Esophagus muscularis mucosa (tissue), 4 donors: ENCODE data around the gene KCNG4. TPM values are rescaled to one million over a fixed set of nuclear protein-coding genes. Genes with fewer than 3 reads are reported as not detected.

Experiments
- DNase-seq: peaks from one replicate; pipeline ENCODE4 v3.0.0-alpha.2; 2017; ENCODE audit errors: extremely low spot score
- H3K27ac ChIP-seq, 4 donors: fragments of 200-600 bp; sonication (generic); replicated peaks in 1 of 4; 1 replicate in 3 of 4; 2 replicates in 1 of 4; pipeline ENCODE4 v1.5.1; 2016 to 2019; ENCODE audit warnings: mild to moderate bottlenecking in 1 of 4
- H3K27me3 ChIP-seq, 4 donors: fragments of 200-600 bp; sonication (generic); one replicate each; pipeline versions ENCODE4 v1.5.1 to v1.6.0; 2016 to 2019
- H3K36me3 ChIP-seq, 4 donors: fragments of 200-600 bp; sonication (generic); one replicate each; pipeline ENCODE4 v1.5.1; 2016 to 2019
- H3K4me1 ChIP-seq, 4 donors: fragments of 200-600 bp; sonication (generic); one replicate each; pipeline ENCODE4 v1.5.1; 2016 to 2019
- H3K4me3 ChIP-seq, 4 donors: fragments of 200-600 bp; sonication (generic); 1 replicate in 2 of 4; 2 replicates in 2 of 4; pipeline ENCODE4 v1.5.1; 2016 to 2019; ENCODE audit warnings: mild to moderate bottlenecking in 4 of 4, moderate library complexity in 1 of 4
- H3K9me3 ChIP-seq, 4 donors: fragments of 200-600 bp; sonication (generic); 1 replicate in 3 of 4; 2 replicates in 1 of 4; pipeline ENCODE4 v1.5.1; 2016 to 2019
- EP300 ChIP-seq: sonication (generic); formaldehyde crosslinking; IDR thresholded peaks from one replicate; pipeline ENCODE4 v1.6.1; 2017; ENCODE audit warnings: antibody characterized with exemption
- POLR2A ChIP-seq: fragments of 450-650 bp; IDR thresholded peaks from one replicate; pipeline ENCODE4 v1.6.1; 2017; ENCODE audit warnings: antibody characterized with exemption, moderate library complexity, mild to moderate bottlenecking, low read depth
- POLR2AphosphoS5 ChIP-seq, 2 donors: sonication (generic); formaldehyde crosslinking; IDR thresholded peaks; one replicate each; pipeline ENCODE4 v1.6.1; 2017; ENCODE audit warnings: antibody characterized with exemption in 2 of 2
- WGBS: methylation state at CpG from one replicate; pipeline ENCODE4 v1.1.5; 2018; 5-methylcytosine and 5-hydroxymethylcytosine counted together
- intact Hi-C: fragments of 100-400 bp; cut with DNase I; formaldehyde crosslinking; loops from one replicate; pipeline ENCODE4 v1.15.1; 2023
- total RNA-seq, 4 donors: library from RNA; depleted of rRNA; stranded (reverse); fragments of >200 nt; gene quantifications; one replicate each; pipeline versions ENCODE4 v1.1.0 to v1.2.1, GENCODE V29; 2016
- TF ChIP-seq, protein P1 (sequence below), 3 experiments: fragments of 200-600 bp in 2 of 3; fragments of 450-650 bp in 1 of 3; sonication (generic) in 2 of 3; IDR thresholded peaks; one replicate each; pipeline ENCODE4 v1.5.1; 2017 to 2019; ENCODE audit warnings: antibody characterized with exemption in 3 of 3, mild to moderate bottlenecking in 2 of 3, moderate library complexity in 1 of 3

Gene KCNG4
- total RNA-seq, 4 donors from 2014 or later, result not detected

DNA sequence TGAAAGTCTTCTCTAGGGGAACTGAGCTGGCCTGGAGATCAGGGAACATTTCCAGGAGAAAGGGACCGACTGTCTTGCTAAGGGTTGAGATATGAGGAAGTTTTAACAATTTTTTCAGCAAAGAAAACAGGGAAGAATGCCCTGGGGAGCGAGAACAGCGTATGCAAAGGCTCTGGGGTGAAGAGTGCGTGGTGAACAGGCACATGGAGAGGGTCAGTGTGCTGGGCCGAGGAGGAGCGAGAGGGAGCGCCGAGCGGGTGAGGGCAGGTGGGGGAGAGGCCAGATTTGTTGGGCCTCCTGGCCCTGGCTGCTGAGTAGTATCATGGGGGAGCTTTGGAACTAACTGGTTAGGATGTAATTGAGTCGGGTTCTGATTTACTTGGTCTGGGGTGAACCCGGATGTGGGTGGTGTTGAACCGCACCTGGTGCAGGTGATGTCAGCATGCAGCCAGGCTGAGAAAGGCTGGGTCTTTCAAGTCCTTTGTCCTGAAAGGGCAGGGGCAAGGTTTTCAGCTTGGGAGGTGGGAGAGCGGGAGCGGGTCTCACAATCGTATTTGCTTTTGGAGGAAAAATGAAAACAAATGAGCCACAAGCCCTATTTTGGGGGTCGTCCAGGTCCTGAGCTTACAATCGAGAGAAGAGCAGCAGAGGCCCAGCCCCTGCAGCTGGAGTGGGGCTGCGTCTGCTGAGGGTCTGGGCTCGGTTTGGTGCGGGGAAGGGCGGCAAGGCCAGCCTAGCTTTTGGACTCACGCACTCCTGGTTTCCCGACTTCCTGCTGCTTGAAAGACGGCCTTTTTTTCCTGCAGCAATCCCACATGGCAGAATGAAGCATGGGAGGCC is 43.7 kb upstream of the KCNG4 start:
- Histone ChIP-seq H3K4me1 (peaks cover 27 to 35% (median 34%) of the 10 kb centered on the region in 4 donors), H3K9me3 (peaks cover 0 to 5% (median 0%) of the 10 kb centered on the region in 4 donors), H3K27ac (peak overlapping the region; percentile 21 to 49 (median 36)), H3K27me3 (peaks cover 0 to 6% (median 0%) of the 10 kb centered on the region in 4 donors), H3K36me3 (no peaks in the 10 kb centered on the region), H3K4me3 (no peak overlapping the region)
- intact Hi-C loops, result no loop called here
- WGBS, result 85% methylated on average over 24 of the region's 24 CpGs
- DNase-seq, result no peak
- TF ChIP-seq EP300 (no peak), POLR2A (no peak), POLR2AphosphoS5 (IDR thresholded peaks at IDR 0.05) (no peak)
- TF ChIP-seq, protein P1, sequence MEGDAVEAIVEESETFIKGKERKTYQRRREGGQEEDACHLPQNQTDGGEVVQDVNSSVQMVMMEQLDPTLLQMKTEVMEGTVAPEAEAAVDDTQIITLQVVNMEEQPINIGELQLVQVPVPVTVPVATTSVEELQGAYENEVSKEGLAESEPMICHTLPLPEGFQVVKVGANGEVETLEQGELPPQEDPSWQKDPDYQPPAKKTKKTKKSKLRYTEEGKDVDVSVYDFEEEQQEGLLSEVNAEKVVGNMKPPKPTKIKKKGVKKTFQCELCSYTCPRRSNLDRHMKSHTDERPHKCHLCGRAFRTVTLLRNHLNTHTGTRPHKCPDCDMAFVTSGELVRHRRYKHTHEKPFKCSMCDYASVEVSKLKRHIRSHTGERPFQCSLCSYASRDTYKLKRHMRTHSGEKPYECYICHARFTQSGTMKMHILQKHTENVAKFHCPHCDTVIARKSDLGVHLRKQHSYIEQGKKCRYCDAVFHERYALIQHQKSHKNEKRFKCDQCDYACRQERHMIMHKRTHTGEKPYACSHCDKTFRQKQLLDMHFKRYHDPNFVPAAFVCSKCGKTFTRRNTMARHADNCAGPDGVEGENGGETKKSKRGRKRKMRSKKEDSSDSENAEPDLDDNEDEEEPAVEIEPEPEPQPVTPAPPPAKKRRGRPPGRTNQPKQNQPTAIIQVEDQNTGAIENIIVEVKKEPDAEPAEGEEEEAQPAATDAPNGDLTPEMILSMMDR (IDR thresholded peaks at IDR 0.05), result no peak

DNA sequence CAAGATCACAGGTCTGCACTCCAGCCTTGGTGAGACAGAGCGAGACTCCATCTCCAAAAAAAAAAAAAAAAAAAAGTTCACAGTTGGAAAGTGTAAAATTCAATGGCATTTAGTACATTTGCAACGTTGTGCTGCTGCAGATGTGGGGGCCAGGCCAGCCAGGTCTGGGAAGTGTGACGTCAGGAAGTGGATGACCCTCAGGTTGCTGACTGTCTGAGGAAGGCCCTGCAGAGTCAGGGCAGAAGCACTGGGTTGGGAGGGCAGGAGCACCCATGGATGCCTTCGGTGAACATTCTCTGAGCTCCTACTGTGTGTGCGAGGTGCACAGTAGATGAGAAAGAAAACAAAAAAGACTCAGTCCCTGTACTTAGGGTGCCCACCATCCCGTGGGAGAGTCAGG is 42.7 kb upstream of the KCNG4 start:
- no peaks in the 10 kb centered on the region for H3K36me3 ChIP-seq
- no peak overlapping the region for H3K4me3 ChIP-seq
- H3K9me3 ChIP-seq, result no peaks in the 10 kb centered on the region
- H3K27me3 ChIP-seq, result no peaks in the 10 kb centered on the region
- intact Hi-C loops, result no loop called here
- DNase-seq, result no peak
- WGBS, result 70% methylated on average over 6 of the region's 6 CpGs
- TF ChIP-seq, protein P1 (IDR thresholded peaks at IDR 0.05), result no peak
- TF ChIP-seq EP300 (no peak), POLR2A (no peak), POLR2AphosphoS5 (IDR thresholded peaks at IDR 0.05) (no peak)
- peaks cover 27 to 35% (median 33%) of the 10 kb centered on the region in 4 donors for H3K4me1 ChIP-seq
- no peak overlapping the region for H3K27ac ChIP-seq

DNA sequence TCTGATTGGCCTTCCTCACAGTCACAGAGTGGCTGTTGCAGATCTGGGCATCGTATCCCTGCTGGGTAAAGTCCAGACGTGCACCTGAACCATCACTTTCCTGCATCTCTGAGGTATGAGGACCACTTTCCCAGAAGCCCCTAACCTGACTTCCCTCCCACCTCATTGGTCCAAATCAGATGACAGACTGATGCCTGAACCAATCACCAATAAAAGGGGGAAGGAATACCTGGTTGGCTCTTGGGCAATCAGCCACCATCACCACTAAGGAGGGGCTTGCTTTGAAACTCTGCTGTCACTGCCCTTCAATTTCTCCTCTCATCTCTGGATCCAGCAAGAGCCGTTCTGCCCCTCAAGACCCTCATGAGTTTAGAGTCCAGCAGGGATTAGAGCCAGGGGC is 41.3 kb upstream of the KCNG4 start:
- intact Hi-C loops, result no loop called here
- H3K27ac ChIP-seq, result no peak overlapping the region
- no peaks in the 10 kb centered on the region for H3K36me3 ChIP-seq
- H3K27me3 ChIP-seq, result no peaks in the 10 kb centered on the region
- H3K4me1 ChIP-seq, result peaks cover 18 to 23% (median 20%) of the 10 kb centered on the region in 4 donors
- TF ChIP-seq, protein P1 (IDR thresholded peaks at IDR 0.05), result no peak
- no peak for TF ChIP-seq POLR2AphosphoS5 (IDR thresholded peaks at IDR 0.05)
- TF ChIP-seq POLR2A, result no peak
- no peak for TF ChIP-seq EP300
- no peaks in the 10 kb centered on the region for H3K9me3 ChIP-seq
- H3K4me3 ChIP-seq, result no peak overlapping the region
- DNase-seq, result no peak
- 94% methylated on average over 3 of the region's 3 CpGs for WGBS

- no peak for DNase-seq
- TF ChIP-seq EP300 (no peak), POLR2AphosphoS5 (IDR thresholded peaks at IDR 0.05) (no peak), POLR2A (no peak)
- TF ChIP-seq, protein P1 (IDR thresholded peaks at IDR 0.05), result no peak
- WGBS, result 90% methylated on average over 12 of the region's 12 CpGs
Measured at GRCh38 chr16:84279881-84280280, 40.1 kb upstream of the KCNG4 start.

More at GRCh38 chr16:84279881-84280280, 40.1 kb upstream of the KCNG4 start:
- Histone ChIP-seq H3K27ac (no peak overlapping the region), H3K4me3 (no peak overlapping the region), H3K27me3 (peaks cover 0 to 5% (median 0%) of the 10 kb centered on the region in 4 donors), H3K9me3 (no peaks in the 10 kb centered on the region), H3K4me1 (peaks cover 12 to 15% (median 14%) of the 10 kb centered on the region in 4 donors), H3K36me3 (no peaks in the 10 kb centered on the region)
- intact Hi-C loops, result loop anchor here (2.0 kb wide), 1 partner anchor 205 kb away; no protein-coding TSS in a partner anchor
